Astrocyte (in vitro differentiated cells and primary cell): Measurements from ENCODE around the gene XCR1. TPM values are rescaled to one million over a fixed set of nuclear protein-coding genes. Genes with fewer than 3 reads are reported as not detected.

Experiments used
- DNase-seq: peaks from one replicate; pipeline ENCODE4 v3.0.0-alpha.2; 2010; ENCODE audit warnings: low read depth
- FAIRE-seq: peaks from 2 replicates; lab custom pipeline; 2011; peaks lifted over from hg19 to GRCh38; lab: Jason Lieb, UNC
- H2AFZ ChIP-seq: 2 replicates; pipeline ENCODE4 v1.6.0; 2012; ENCODE audit warnings: low read depth, low read length, inconsistent platforms
- H3K27ac ChIP-seq: 2 replicates; pipeline ENCODE4 v1.5.1; 2011; ENCODE audit warnings: low read depth, low read length, inconsistent platforms
- H3K27me3 ChIP-seq: 2 replicates; pipeline ENCODE4 v1.6.0; 2011; ENCODE audit warnings: low read length, inconsistent platforms; ENCODE audit not compliant: insufficient read depth
- H3K36me3 ChIP-seq: 2 replicates; pipeline ENCODE4 v1.5.1; 2011; ENCODE audit warnings: low read length, inconsistent platforms; ENCODE audit not compliant: insufficient read depth
- H3K4me1 ChIP-seq: 2 replicates; pipeline ENCODE4 v1.5.1; 2011; ENCODE audit warnings: low read length, inconsistent platforms; ENCODE audit not compliant: insufficient read depth
- H3K4me2 ChIP-seq: 2 replicates; pipeline ENCODE4 v1.6.0; 2012; ENCODE audit warnings: low read length, inconsistent platforms
- H3K4me3 ChIP-seq: 2 replicates; pipeline ENCODE4 v1.5.1; 2011; ENCODE audit warnings: low read depth, mild to moderate bottlenecking, low read length, inconsistent platforms; ENCODE audit not compliant: insufficient read depth
- H3K79me2 ChIP-seq: 2 replicates; pipeline ENCODE4 v1.6.0; 2012; ENCODE audit warnings: mild to moderate bottlenecking, low read length, inconsistent platforms; ENCODE audit not compliant: insufficient read depth
- H3K9ac ChIP-seq: 2 replicates; pipeline ENCODE4 v1.6.0; 2012; ENCODE audit warnings: mild to moderate bottlenecking, low read length, inconsistent platforms
- H3K9me3 ChIP-seq: 2 replicates; pipeline ENCODE4 v1.5.1; 2012; ENCODE audit warnings: low read depth, mild to moderate bottlenecking, low read length, inconsistent platforms; ENCODE audit not compliant: insufficient read depth
- H4K20me1 ChIP-seq: 2 replicates; pipeline ENCODE4 v1.6.0; 2012; ENCODE audit warnings: low read length, inconsistent platforms; ENCODE audit not compliant: insufficient read depth
- H3K27ac Mint-ChIP-seq: one replicate; pipeline ENCODE4 v1.8.0; 2021; ENCODE audit warnings: mild to moderate bottlenecking, mixed read lengths; ENCODE audit not compliant: unreplicated experiment
- H3K27me3 Mint-ChIP-seq: one replicate; pipeline ENCODE4 v1.8.0; 2021; ENCODE audit warnings: low read depth, mixed read lengths; ENCODE audit not compliant: unreplicated experiment
- H3K36me3 Mint-ChIP-seq: one replicate; pipeline ENCODE4 v1.8.0; 2021; ENCODE audit warnings: low read depth, mixed read lengths; ENCODE audit not compliant: unreplicated experiment
- H3K4me1 Mint-ChIP-seq: one replicate; pipeline ENCODE4 v1.8.0; 2021; ENCODE audit warnings: low read depth, mixed read lengths; ENCODE audit not compliant: unreplicated experiment
- H3K4me3 Mint-ChIP-seq: one replicate; pipeline ENCODE4 v1.8.0; 2021; ENCODE audit warnings: mild to moderate bottlenecking, moderate library complexity, mixed read lengths; ENCODE audit not compliant: unreplicated experiment
- H3K9me3 Mint-ChIP-seq: one replicate; pipeline ENCODE4 v1.8.0; 2021; ENCODE audit warnings: mild to moderate bottlenecking, mixed read lengths; ENCODE audit not compliant: unreplicated experiment
- EZH2 ChIP-seq: IDR thresholded peaks from 2 replicates; pipeline ENCODE4 v1.6.1; 2012; ENCODE audit warnings: mild to moderate bottlenecking, low read length, inconsistent platforms; ENCODE audit not compliant: insufficient read depth
- total RNA-seq: library from RNA; stranded (reverse); gene quantifications from 2 replicates; pipeline ENCODE4 v1.2.1, GENCODE V29; 2021
- TF ChIP-seq, protein P1 (sequence below): IDR thresholded peaks from 2 replicates; pipeline ENCODE4 v1.5.1; 2011; ENCODE audit warnings: low read depth, mild to moderate bottlenecking, inconsistent platforms, low read length, moderate library complexity; ENCODE audit not compliant: insufficient read depth

The XCR1 gene
- total RNA-seq, 1 donor from 2014 or later, result not detected

DNA sequence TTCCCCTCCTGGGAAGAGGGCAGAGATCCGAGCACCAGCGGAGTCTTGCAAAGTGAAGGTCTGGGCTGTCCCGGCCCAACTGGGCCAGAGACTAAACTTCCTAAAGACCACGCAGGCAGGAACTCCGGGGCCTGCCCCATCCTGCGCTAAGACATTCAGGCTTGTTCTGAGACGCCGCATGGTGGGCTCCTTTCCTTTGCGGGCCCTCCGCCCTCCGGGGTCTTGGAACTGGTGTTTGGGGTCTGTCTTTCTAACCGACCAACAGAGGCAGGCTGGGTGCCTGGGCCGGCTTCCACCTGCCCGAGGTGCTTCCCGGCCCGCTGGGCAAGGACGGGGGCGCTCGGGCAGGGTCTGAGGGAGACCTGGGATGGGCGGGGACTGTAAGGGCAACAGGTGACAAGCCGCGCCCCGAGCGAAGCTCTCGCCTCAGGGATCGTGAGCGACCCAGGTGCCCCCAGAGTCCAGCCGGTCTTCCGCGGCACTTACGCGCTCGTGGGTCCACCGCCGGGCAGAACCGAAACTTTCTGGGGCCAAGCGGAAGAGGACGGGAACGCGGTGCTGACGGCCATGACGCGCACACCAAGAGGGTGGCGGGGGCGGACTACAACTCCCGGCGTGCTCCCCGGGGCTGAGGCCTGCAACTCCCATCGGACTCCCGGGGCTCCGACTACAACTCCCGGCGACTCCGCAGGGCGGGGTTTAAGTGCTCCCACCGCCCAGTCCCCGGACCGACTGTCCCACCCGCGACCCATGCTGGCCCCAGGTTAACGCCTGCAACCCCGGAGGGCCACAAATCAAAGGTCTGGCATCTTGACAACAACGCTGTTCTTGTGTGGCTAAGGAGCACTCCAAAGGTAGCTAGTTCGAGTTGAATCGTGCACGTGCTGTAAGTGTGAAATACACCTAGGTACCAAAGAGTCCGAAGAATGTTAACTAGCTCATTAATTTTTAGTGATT lies 31.8 kb downstream of the XCR1 start, which contains the start of gene FYCO1:
Gene FYCO1 (minus strand): TSS at position 589 of the 957 bp plus-strand sequence. CDS start 10,914 bp downstream, outside the sequence.
- peak within 1 kb of the TSS; percentile 34 for H3K27ac Mint-ChIP-seq
- H3K27me3 Mint-ChIP-seq, result no peaks in the 10 kb centered on the region
- FAIRE-seq, result no peak
- Histone ChIP-seq H3K4me3 (peak within 1 kb of the TSS; percentile 87), H3K4me1 (peaks cover 19% of the 10 kb centered on the region), H2AFZ (peak within 1 kb of the TSS; percentile 96), H3K36me3 (no peaks in the 10 kb centered on the region), H4K20me1 (peaks cover 3% of the 10 kb centered on the region), H3K4me2 (peak within 1 kb of the TSS; percentile 97), H3K9ac (peak within 1 kb of the TSS; percentile 87), H3K27ac (peak within 1 kb of the TSS; percentile 72), H3K79me2 (peaks cover 17% of the 10 kb centered on the region), H3K9me3 (no peaks in the 10 kb centered on the region), H3K27me3 (peaks cover 2% of the 10 kb centered on the region)
- H3K9me3 Mint-ChIP-seq, result peaks cover 2% of the 10 kb centered on the region
- peaks cover 12% of the 10 kb centered on the region for H3K4me1 Mint-ChIP-seq
- TF ChIP-seq, protein P1, sequence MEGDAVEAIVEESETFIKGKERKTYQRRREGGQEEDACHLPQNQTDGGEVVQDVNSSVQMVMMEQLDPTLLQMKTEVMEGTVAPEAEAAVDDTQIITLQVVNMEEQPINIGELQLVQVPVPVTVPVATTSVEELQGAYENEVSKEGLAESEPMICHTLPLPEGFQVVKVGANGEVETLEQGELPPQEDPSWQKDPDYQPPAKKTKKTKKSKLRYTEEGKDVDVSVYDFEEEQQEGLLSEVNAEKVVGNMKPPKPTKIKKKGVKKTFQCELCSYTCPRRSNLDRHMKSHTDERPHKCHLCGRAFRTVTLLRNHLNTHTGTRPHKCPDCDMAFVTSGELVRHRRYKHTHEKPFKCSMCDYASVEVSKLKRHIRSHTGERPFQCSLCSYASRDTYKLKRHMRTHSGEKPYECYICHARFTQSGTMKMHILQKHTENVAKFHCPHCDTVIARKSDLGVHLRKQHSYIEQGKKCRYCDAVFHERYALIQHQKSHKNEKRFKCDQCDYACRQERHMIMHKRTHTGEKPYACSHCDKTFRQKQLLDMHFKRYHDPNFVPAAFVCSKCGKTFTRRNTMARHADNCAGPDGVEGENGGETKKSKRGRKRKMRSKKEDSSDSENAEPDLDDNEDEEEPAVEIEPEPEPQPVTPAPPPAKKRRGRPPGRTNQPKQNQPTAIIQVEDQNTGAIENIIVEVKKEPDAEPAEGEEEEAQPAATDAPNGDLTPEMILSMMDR, result no peak
- no peak for TF ChIP-seq EZH2
- peak; percentile 80 for DNase-seq
- H3K4me3 Mint-ChIP-seq, result peak within 1 kb of the TSS; percentile 92
- H3K36me3 Mint-ChIP-seq, result no peaks in the 10 kb centered on the region

DNA sequence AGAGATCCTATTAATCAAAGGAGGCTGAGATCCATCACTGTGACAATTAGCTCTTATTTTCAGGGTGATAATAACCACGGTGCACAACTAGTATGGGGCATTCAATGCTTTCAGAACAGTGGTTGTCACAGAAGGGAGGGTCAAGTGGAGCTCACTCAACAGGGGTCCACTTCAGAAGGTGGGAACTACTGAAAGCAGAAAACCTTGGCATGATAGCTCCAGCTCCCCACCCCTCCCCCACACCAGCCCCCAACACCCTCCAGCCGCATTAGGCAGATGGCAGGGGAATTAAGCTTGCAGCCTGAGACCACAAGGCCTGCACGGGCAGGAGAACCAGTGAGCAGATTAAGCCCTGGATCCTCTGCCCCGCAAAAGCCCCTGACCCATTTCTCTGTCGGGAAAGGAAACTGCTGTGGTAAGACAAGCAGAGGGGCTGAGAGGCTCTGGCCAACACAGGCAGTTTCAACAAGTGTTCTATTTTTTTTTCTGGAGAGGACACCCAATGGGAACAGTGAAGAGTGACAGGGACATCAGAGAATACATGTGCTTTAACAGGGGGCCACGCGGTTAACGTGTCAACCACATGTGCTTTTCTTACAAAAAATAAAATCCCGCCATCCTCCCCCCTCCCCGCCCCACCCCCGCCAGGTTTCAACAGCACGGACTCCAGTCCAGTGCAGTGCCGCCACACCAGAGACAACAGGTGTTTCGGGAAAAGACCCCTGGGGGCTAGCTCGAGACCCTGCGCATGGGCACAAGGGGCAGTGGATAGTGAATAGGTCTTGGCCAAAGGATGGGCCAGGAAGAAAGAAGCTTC lies 32.7 kb downstream of the XCR1 start:
- H3K36me3 Mint-ChIP-seq, result no peaks in the 10 kb centered on the region
- H3K36me3 ChIP-seq, result no peaks in the 10 kb centered on the region
- TF ChIP-seq, protein P1, result no peak
- no peak for TF ChIP-seq EZH2
- peak overlapping the region; percentile 87 for H3K9ac ChIP-seq
- H3K4me2 ChIP-seq, result peak overlapping the region; percentile 97
- H3K27me3 ChIP-seq, result peaks cover 2% of the 10 kb centered on the region
- no peak for FAIRE-seq
- H4K20me1 ChIP-seq, result peaks cover 3% of the 10 kb centered on the region
- H3K9me3 ChIP-seq, result no peaks in the 10 kb centered on the region
- H2AFZ ChIP-seq, result peak overlapping the region; percentile 96
- DNase-seq, result no peak
- H3K27ac ChIP-seq, result peak overlapping the region; percentile 72
- peak overlapping the region; percentile 87 for H3K4me3 ChIP-seq
- H3K27me3 Mint-ChIP-seq, result no peaks in the 10 kb centered on the region
- peaks cover 21% of the 10 kb centered on the region for H3K79me2 ChIP-seq
- H3K9me3 Mint-ChIP-seq, result no peaks in the 10 kb centered on the region
- peaks cover 20% of the 10 kb centered on the region for H3K4me1 ChIP-seq
- H3K4me1 Mint-ChIP-seq, result peaks cover 12% of the 10 kb centered on the region
- H3K4me3 Mint-ChIP-seq, result peak overlapping the region; percentile 92
- H3K27ac Mint-ChIP-seq, result no peak overlapping the region
